GM21423 (cell line): ENCODE results near the gene H6PD.

Source experiments
- ATAC-seq: cut with Tn5 transposase; IDR thresholded peaks from one replicate; pipeline ENCODE4 v1.9.1; 2021; ENCODE audit warnings: mild to moderate bottlenecking, moderate library complexity; ENCODE audit not compliant: unreplicated experiment

H6PD gene

GRCh38 chr1:9204156-9204720 is 30.3 kb upstream of the H6PD start:
- ATAC-seq: no peak

GRCh38 chr1:9207086-9207485 is 27.5 kb upstream of the H6PD start:
- no peak for ATAC-seq

- no peak for ATAC-seq
Measured at GRCh38 chr1:9207715-9208114, 26.9 kb upstream of the H6PD start.

- ATAC-seq: no peak
Measured at GRCh38 chr1:9211291-9211811, 23.2 kb upstream of the H6PD start.

GRCh38 chr1:9212735-9213134 is 21.8 kb upstream of the H6PD start:
- ATAC-seq: no peak

- no peak for ATAC-seq
Measured at GRCh38 chr1:9213956-9214355, 20.6 kb upstream of the H6PD start.

- no peak for ATAC-seq
Measured at GRCh38 chr1:9218917-9219316, 15.7 kb upstream of the H6PD start.

GRCh38 chr1:9222846-9223625 is 11.5 kb upstream of the H6PD start:
- ATAC-seq: no peak

GRCh38 chr1:9224664-9225410 is 9.7 kb upstream of the H6PD start:
- ATAC-seq: no peak

- ATAC-seq: no peak
Measured at GRCh38 chr1:9225411-9225785, 9.2 kb upstream of the H6PD start.

GRCh38 chr1:9228609-9229008 is 6.0 kb upstream of the H6PD start:
- ATAC-seq: no peak

GRCh38 chr1:9229549-9229948 is 5.0 kb upstream of the H6PD start:
- no peak for ATAC-seq

- no peak for ATAC-seq
Measured at GRCh38 chr1:9230869-9231533, 3.6 kb upstream of the H6PD start.

GRCh38 chr1:9231648-9232332 is 2.8 kb upstream of the H6PD start:
- no peak for ATAC-seq

- ATAC-seq: no peak
Measured at GRCh38 chr1:9233241-9233941, 1.2 kb upstream of the H6PD start.

GRCh38 chr1:9233942-9234222 is 692 bp upstream of the H6PD start:
- no peak for ATAC-seq

- peak; percentile 32 for ATAC-seq
Measured at GRCh38 chr1:9235096-9235459, 504 bp downstream of the H6PD start.

GRCh38 chr1:9235560-9235959 is 986 bp downstream of the H6PD start:
- no peak for ATAC-seq

- ATAC-seq: no peak
Measured at GRCh38 chr1:9238134-9238533, 3.6 kb downstream of the H6PD start.

- ATAC-seq: no peak
Measured at GRCh38 chr1:9238550-9238949, 4.0 kb downstream of the H6PD start.
